ENCODE measurements around the gene ATP5MC3.
"Not testable (repeated sequence)": the region's sequence is repeated elsewhere in the genome, so short reads cannot be mapped to it uniquely, and the experiment has no call there.

Gene ATP5MC3

GRCh38 chr2:175181104-175181876 is at the start of gene ATP5MC3:
Gene ATP5MC3 (minus strand): TSS chr2:175181710. CDS start chr2:175181393, 317 bp downstream.
- peak; percentile 91 to 94 for ATAC-seq

DNA sequence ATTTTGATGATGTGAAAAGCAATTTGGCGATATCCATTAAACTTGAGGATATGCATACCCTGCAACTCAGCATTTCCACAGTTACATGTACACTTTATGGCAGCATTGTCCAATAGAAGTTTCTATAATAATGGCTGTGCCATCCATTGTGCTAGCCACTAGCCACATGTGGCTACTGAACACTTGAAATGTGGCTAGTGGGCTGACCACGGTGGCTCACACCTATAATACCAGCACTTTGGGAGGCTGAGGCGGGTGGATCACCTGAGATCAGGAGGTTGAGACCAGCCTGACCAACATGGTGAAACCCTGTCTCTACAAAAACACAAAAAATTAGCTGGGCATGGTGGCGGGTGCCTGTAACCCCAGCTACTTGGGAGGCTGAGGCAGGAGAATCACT is 47.1 kb upstream of the ATP5MC3 start:
- ATAC-seq: not testable (repeated sequence)

GRCh38 chr2:175228179-175228578 is 46.7 kb upstream of the ATP5MC3 start:
- no peak for ATAC-seq

DNA sequence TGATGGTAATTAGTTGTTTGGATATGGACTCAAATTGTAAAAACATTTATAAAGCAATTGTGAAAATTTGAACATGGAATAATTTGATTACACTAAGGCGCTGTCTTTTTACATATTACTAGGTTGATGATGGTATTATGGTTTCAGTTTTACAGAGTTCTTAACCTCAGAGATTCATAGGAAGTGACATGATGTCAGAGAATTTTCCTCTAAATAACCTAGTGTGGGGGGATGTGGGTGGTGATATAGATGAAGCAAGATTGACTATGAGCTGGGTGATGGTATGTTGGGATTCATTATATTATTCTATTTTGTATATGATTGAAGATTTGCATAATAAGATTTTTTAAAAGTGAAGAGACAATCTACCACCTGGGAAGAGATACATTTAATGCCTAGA is 45.9 kb upstream of the ATP5MC3 start:
- peak; percentile 55 to 77 for ATAC-seq

GRCh38 chr2:175220075-175220474 is 38.6 kb upstream of the ATP5MC3 start:
- ATAC-seq: no peak

GRCh38 chr2:175218551-175218950 is 37.0 kb upstream of the ATP5MC3 start:
- ATAC-seq: no peak

GRCh38 chr2:175207741-175208438 is 26.4 kb upstream of the ATP5MC3 start:
- ATAC-seq: no peak

- ATAC-seq: no peak
Measured at GRCh38 chr2:175206866-175207265, 25.4 kb upstream of the ATP5MC3 start.

DNA sequence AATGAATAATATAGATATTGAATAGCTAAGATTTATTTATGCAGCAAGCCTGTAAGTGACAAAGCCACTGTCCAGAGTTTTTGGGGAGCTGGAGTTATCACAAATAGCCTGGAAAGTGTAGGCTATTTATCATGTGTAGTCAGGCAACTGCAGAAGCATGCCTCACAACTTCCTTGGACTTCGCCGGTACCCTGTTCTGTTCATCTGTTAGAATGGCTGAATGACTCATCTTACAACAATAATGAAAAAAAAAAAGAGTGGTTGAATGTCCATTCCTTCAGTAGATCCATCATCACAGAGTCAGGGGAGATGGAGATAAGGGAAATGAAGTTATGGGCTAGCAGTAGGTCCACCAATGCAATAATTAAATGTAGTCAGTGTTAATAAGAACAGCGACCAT is 24.0 kb upstream of the ATP5MC3 start:
- no peak for ATAC-seq

DNA sequence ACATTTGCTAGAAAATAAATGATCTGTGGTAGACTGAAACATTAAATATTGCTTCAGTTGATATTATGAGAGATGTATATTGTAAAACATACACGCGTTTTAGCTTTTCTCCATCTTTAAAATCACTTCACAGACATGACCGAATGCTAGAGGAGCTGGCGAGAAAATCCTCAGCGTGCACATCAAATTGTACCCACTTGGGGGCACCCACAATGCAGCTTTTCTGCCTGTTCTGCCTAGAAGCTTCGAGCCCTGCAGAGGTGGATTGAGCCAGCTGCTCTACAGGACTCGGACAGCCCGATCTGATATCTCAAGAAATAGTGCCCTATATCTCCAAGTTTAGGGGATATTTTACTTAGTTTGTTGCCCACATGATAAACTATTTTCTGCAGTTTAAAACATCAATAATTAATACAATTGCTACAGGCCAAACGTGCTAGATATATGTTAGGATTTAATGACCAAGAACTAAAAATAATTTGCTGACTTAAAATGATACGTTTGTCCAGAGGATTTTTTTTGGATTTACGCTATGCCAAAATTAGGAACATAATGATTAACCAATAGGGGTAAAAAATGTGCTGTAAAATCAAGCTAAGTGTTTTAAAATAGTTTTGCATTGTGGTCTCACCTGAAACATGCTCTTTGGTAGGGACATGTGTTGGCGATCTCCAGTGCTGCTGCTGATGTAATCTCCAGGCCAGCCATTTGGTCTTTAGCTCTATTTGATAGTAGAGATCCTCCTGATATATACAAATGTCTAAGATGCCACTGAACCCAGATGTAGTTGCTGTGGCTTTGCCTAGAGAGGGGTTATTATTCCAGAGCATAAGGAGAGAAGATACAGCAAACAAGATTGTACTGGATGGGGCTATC is 22.3 kb upstream of the ATP5MC3 start:
- peak; percentile 32 to 66 for ATAC-seq

GRCh38 chr2:175195012-175195411 is 13.5 kb upstream of the ATP5MC3 start:
- no peak for ATAC-seq

DNA sequence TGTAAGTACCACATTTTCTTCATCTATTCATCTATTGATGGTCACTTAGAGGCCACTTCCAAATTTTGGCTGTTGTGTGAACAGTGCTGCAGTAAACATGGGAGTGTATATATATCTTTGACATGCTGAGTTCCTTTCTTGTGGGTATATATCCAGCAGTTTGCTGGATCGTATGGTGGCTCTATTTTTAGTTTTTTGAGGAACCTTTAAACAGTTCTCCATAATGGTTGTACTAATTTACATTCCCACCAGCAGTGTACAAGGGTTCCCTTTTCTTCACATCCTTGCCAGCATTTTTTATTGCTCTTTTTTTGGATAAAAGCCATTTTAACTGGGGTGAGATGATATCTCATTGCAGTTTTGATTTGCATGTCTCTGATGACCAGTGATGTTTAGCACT is 7.3 kb upstream of the ATP5MC3 start:
- no peak for ATAC-seq

- ATAC-seq: peak; percentile 38 to 46
Measured at GRCh38 chr2:175187378-175187777, 5.9 kb upstream of the ATP5MC3 start.

DNA sequence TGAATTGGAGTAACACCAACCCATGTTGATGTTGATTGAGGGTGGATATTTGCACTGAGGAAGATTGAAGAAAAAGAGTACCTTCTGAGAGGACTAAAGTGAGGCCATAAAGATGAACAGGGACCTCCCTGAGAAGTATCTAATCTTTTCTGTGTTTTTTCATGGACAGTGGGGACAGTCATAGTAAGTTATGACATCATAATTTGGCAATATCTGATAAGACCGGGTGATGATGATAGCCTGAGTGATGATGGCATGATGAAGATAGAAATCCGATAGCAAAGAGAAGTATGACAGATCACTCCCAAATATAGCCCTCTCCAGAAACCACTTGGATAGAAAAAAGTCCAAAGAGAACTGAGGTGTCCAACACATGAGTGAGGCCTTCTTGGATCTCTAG is 2.2 kb upstream of the ATP5MC3 start:
- ATAC-seq: no peak

DNA sequence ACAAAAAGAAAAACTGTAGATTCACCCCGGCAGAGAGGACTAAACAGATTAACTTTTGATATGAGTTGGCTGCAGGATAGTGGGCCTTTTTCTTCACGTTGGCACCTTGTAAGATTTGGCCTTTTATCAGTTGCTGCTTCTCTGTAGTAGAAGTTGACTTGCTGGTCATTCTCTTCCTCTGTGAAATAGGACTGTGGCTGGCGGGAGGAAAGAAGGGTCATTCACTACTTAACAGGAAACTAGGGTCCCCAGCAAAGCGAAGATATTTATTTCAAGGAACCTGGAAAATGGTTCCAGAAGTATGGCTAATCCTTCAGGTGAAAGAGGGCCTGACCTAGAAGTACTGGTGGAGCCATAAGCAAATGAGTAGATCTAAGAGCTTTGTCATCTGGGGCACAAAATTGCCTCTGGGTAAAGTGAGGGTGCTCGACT is 383 bp upstream of the ATP5MC3 start:
- ATAC-seq: no peak

GRCh38 chr2:175180701-175181103 is 808 bp downstream of the ATP5MC3 start:
- peak; percentile 52 to 66 for ATAC-seq

DNA sequence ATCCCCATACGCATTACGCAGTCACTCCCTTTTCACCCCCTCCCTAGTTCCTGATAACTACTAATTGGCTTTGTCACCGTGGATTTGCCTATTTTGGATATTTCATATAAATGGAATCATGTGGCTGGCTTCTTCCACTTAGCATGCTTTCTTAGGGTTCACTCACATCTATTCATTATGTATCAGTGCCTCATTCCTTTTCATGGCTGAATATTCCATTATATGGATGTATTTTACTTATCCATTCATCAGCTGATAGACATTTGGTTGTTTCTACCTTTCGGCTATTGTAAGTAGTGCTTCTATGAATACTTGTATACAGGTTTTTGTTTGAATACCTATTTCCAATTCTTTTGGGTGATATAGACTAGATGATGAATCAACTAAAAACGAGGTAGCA is 4.9 kb downstream of the ATP5MC3 start:
- ATAC-seq: no peak

DNA sequence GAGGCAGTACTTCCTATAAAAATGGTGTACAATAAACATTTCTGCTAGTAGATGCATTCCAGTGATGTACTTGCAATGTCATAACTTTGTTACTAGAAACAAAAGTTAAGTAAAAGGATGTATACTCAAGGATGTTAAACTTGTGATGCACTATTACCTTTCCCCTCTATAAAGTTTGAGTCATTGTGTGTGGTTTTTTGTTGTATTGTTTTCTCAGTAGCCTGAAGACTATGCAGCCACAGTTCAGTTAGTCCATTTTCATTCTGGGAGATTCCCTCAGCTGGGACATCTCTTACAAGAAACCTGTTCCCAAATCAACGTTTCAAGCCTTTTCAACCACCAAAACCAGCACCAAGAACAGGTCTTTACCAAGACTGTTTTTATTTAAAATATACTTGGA is 5.6 kb downstream of the ATP5MC3 start:
- no peak for ATAC-seq

DNA sequence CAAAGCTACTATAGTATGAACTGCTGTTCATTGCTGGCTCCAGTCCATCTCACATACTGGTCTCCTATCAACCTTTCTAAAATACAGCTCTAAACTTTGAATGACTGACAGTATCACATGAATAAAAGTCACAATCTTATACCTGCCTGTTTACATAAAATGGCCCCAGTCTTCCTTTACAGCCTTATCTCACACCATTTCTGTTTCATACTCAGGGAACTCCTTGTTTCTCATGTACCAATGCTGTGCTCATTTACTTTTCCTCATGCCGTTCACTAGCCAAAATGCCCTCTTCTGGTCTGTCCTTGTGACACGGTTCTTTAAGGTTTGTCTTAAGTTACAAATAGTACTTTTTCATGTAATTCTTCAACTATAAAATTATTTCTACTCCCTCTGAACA is 6.2 kb downstream of the ATP5MC3 start:
- no peak for ATAC-seq

DNA sequence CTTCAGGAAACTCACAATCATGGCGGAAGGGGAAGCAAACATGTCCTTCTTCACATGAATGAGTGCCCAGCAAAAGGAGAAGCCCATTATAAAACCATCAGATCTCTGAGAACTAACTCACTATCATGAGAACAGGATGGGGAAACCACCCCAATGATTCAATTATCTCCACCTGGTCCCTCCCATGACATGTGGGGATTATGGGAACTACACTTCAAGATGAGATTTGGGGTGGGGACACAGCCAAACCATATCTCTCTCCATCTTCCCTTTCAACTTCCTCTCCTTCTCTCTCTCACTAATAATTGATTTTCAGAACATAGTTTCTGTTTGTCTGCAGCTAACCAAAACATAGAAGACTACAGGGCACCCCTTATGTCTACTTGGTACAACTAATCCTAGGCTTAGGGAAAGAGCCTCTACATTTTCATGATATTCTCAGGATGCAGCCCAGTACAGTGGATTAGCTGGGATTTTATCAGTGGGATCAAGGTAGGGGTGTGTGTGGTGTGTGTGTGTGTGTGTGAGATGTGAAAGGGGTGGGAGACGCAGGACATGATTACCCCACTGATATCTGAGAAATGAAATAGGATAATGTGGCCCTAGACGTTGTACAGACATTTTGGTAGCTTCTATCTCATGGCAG is 10.7 kb downstream of the ATP5MC3 start:
- no peak for ATAC-seq

GRCh38 chr2:175169191-175169590 is 12.3 kb downstream of the ATP5MC3 start:
- ATAC-seq: no peak

- ATAC-seq: peak; percentile 11
Measured at GRCh38 chr2:175168564-175168945, 13.0 kb downstream of the ATP5MC3 start.
